BJ (cell line): ENCODE measurements around the gene CDCA7. TPM values are rescaled to one million over a fixed set of nuclear protein-coding genes. Genes with fewer than 3 reads are reported as not detected.

Experiments used
- CTCF ChIA-PET: fragments of 350-600 bp; formaldehyde crosslinking; extraction: SDS; loops from one replicate; lab custom pipeline; 2021; ENCODE audit warnings: antibody characterized with exemption, inconsistent platforms; lab: Yijun Ruan, JAX
- POLR2A ChIA-PET: fragments of 300-600 bp; sonication (Branson Sonifier 250); formaldehyde crosslinking; extraction: SDS; loops from one replicate; lab custom pipeline; 2021; ENCODE audit warnings: antibody characterized with exemption; lab: Charles Lee
- DNase-seq: peaks from one replicate; pipeline ENCODE4 v3.0.0-alpha.2; 2011; ENCODE audit warnings: low read depth
- H3K27me3 ChIP-seq: 2 replicates; pipeline ENCODE4 v1.6.0; 2011; ENCODE audit warnings: low read length; ENCODE audit not compliant: control insufficient read depth, insufficient read depth
- H3K36me3 ChIP-seq: 2 replicates; pipeline ENCODE4 v1.5.1; 2011; ENCODE audit warnings: low read length; ENCODE audit not compliant: control insufficient read depth, insufficient read depth
- H3K4me3 ChIP-seq: 2 replicates; pipeline ENCODE4 v1.5.1; 2011; ENCODE audit warnings: low read depth, mild to moderate bottlenecking, control low read depth, low read length
- polyA plus RNA-seq: library from polyadenylated mRNA; depleted of rRNA; stranded (reverse); fragments of >200 nt; gene quantifications from 2 replicates; pipeline ENCODE4 v1.2.3, GENCODE V29; 2011
- TF ChIP-seq, protein P1 (sequence below): IDR thresholded peaks from 2 replicates; pipeline ENCODE4 v1.5.1; 2011; ENCODE audit warnings: low read depth, mild to moderate bottlenecking, control low read depth, inconsistent platforms, low read length, moderate library complexity; ENCODE audit not compliant: insufficient read depth

The CDCA7 gene
- polyA plus RNA-seq, 1 experiment: 8.3 TPM

DNA sequence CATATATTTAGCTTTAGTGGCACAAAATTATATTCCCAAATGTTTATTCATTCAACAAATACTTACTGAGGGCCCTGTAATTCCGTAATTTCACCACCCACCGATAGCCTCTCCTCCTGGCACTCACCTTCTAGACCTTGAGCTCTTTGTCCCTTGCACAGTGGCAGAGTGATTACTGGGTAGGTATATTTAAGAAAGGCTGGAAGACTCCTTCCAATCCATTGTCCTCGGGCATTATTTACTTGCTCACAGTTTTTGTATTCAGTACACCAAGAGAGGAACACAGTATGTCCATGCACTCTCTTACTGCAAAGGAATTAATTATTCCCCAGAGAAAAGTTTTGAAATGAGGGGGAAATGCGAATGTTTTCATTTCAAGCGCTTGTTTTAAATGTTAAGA is 1.1 kb upstream of the CDCA7 start:
- POLR2A ChIA-PET: no interaction called here
- no peak for DNase-seq
- Histone ChIP-seq H3K27me3 (peaks cover 5% of the 10 kb centered on the region), H3K4me3 (no peak overlapping the region), H3K36me3 (no peaks in the 10 kb centered on the region)
- CTCF ChIA-PET: no interaction called here
- TF ChIP-seq, protein P1, sequence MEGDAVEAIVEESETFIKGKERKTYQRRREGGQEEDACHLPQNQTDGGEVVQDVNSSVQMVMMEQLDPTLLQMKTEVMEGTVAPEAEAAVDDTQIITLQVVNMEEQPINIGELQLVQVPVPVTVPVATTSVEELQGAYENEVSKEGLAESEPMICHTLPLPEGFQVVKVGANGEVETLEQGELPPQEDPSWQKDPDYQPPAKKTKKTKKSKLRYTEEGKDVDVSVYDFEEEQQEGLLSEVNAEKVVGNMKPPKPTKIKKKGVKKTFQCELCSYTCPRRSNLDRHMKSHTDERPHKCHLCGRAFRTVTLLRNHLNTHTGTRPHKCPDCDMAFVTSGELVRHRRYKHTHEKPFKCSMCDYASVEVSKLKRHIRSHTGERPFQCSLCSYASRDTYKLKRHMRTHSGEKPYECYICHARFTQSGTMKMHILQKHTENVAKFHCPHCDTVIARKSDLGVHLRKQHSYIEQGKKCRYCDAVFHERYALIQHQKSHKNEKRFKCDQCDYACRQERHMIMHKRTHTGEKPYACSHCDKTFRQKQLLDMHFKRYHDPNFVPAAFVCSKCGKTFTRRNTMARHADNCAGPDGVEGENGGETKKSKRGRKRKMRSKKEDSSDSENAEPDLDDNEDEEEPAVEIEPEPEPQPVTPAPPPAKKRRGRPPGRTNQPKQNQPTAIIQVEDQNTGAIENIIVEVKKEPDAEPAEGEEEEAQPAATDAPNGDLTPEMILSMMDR: no peak

DNA sequence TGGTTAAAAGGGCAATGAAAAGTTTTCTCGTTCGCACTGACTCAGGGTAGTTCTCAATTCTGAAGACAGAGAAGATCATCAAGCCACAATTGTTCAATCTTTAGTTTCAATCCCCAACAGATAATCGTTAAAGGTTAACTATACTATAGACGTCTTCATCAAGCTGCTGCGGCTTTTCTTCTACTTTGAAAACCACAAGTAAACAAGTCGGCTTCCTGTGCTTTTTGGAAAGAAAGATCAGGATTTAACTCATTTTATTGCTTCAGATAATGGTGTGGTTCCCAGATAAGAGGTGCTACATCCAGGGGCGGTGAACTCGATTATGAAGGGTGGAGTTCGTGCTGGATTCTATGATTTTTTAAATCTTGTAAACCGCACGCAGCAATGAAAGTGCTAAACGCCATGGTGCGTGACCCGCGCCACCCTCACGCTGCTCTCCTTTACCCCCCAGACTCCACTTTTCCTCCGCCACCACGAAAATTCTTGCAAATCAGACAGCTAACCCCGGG is 545 bp upstream of the CDCA7 start:
- peaks cover 5% of the 10 kb centered on the region for H3K27me3 ChIP-seq
- POLR2A ChIA-PET: no interaction called here
- H3K36me3 ChIP-seq: no peaks in the 10 kb centered on the region
- peak overlapping the region; percentile 79 for H3K4me3 ChIP-seq
- CTCF ChIA-PET: no interaction called here
- no peak for DNase-seq
- TF ChIP-seq, protein P1: no peak

DNA sequence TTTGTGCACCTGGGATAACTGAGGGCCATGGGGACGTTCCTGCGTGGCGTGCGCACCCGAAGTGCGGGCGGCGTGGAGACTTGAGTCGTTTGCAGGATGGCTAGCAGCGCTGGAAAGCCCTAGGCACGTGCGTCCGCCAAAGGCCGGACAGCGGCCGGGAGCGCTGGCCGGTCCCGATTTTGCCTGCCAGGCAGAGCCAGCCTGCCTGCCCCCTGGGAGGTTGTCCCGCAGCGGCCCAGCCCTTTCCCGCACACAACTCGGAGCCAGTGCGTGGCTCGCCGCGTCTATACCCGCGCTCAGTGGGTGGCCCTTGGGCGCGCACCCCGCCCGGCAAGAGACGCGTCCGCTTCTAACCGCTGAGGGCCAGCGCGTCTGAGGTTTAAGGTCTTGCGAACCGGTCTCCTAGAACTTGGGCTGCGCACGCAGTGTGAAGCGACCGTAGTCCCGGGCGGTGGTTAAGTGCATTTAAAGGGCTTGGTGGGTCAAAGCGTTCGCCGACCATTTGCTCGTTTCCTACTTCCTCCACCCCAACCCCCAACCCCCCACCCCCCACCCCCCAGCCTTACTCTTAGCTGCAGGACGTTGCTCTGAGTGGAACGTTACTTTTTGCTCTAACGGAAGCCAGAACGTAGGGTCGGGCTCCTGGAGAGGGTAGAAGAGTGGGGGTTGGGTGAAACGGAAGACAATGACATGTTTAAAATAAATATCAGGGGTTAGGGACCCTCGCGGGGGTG is 627 bp downstream of the CDCA7 start:
- TF ChIP-seq, protein P1: no peak
- POLR2A ChIA-PET: no interaction called here
- CTCF ChIA-PET: interaction anchor here (0.9 kb wide), 1 partner anchor 14 kb away, joined by 3 read pairs; no protein-coding TSS in a partner anchor
- Histone ChIP-seq H3K27me3 (peaks cover 4% of the 10 kb centered on the region), H3K36me3 (no peaks in the 10 kb centered on the region), H3K4me3 (peak overlapping the region; percentile 79)
- DNase-seq: no peak

DNA sequence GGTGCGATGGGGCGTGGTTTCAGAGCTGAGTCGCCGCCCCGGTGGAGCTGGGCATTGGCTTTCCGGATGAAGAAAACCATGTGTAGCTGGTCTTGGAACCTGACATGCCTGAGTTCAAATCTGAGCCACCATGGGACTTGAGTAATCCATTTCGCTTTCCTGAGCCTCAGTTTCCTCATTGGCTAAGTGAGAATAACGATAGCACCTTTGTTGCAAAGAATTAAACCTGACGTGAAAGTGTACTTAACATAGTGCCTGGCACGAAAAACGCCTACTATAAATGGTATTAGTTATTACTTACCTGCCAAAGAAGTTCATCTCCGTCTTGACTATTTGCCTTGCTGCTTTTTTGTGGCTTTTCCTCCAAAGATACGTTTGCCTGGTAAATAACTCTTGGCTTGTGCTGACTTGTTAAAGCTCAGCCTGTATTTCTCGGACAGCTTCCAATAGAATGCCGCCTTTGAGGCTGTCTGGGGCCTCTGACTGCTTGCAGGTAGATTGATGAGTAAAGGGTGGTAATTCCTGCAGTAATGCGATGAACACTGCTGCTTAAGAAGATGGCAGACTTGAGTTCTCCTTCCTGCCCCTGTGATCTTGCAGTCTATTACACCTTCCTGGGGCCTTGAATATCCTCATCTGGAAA is 1.3 kb downstream of the CDCA7 start:
- peaks cover 3% of the 10 kb centered on the region for H3K27me3 ChIP-seq
- CTCF ChIA-PET: interaction anchor here (0.9 kb wide), 1 partner anchor 13 kb away, joined by 3 read pairs; no protein-coding TSS in a partner anchor
- H3K4me3 ChIP-seq: peak overlapping the region; percentile 79
- no peaks in the 10 kb centered on the region for H3K36me3 ChIP-seq
- POLR2A ChIA-PET: no interaction called here
- TF ChIP-seq, protein P1: no peak
- no peak for DNase-seq

DNA sequence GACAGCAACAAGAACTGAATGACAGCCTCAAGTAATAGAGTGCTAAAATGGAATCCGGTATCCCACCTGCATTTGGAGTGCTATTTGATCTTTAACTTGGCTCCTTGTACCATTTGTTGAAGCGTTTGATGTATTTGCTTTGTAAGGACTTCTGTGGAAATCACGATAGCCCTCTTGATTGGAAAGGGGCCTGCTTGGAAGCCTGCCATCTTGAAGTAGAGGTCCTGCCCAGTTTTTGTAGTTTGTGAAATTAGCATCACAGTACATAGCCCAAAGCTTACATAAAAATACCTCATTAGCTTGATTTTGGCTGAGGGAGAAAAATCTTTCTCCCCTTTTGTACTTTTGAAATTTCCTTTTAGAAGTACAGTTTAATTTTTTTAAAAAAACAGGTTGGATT is 2.7 kb downstream of the CDCA7 start:
- H3K4me3 ChIP-seq: no peak overlapping the region
- TF ChIP-seq, protein P1: no peak
- H3K36me3 ChIP-seq: no peaks in the 10 kb centered on the region
- CTCF ChIA-PET: no interaction called here
- peaks cover 2% of the 10 kb centered on the region; the same call in 1 of the 2 replicates for H3K27me3 ChIP-seq
- DNase-seq: no peak
- POLR2A ChIA-PET: no interaction called here
